Chondrocyte (in vitro differentiated cells): Measurements from ENCODE around the gene TULP1. TPM values are rescaled to one million over a fixed set of nuclear protein-coding genes. Genes with fewer than 3 reads are reported as not detected.

ENCODE experiments used
- DNase-seq: peaks from one replicate; pipeline ENCODE4 v3.0.0; 2021; ENCODE audit warnings: mixed read lengths, low spot score
- H3K27ac Mint-ChIP-seq: one replicate; pipeline ENCODE4 v1.8.0; 2021; ENCODE audit warnings: mild to moderate bottlenecking, moderate library complexity, mixed read lengths; ENCODE audit not compliant: unreplicated experiment
- H3K27me3 Mint-ChIP-seq: 2 replicates; pipeline ENCODE4 v1.8.0; 2021; ENCODE audit warnings: low read depth, mixed read lengths
- H3K36me3 Mint-ChIP-seq: 2 replicates; pipeline ENCODE4 v1.8.0; 2021; ENCODE audit warnings: low read depth, mixed read lengths
- H3K4me1 Mint-ChIP-seq: 2 replicates; pipeline ENCODE4 v1.8.0; 2021; ENCODE audit warnings: low read depth, mild to moderate bottlenecking, mixed read lengths
- H3K4me3 Mint-ChIP-seq: one replicate; pipeline ENCODE4 v1.8.0; 2021; ENCODE audit warnings: mild to moderate bottlenecking, moderate library complexity, mixed read lengths; ENCODE audit not compliant: unreplicated experiment
- H3K9me3 Mint-ChIP-seq: 2 replicates; pipeline ENCODE4 v1.8.0; 2021; ENCODE audit warnings: low read depth, mixed read lengths
- CTCF ChIP-seq: fragments of 200-600 bp; sonication (generic); IDR thresholded peaks from 2 replicates; pipeline ENCODE4 v1.5.0; 2021; ENCODE audit warnings: antibody characterized with exemption, mild to moderate bottlenecking, moderate library complexity
- total RNA-seq: library from RNA; stranded (reverse); gene quantifications from 3 replicates; pipeline ENCODE4 v1.2.1, GENCODE V29; 2021

TULP1 gene
- total RNA-seq, 1 donor from 2014 or later: not detected

- no peak for DNase-seq
- TF ChIP-seq CTCF: no peak
- H3K27ac Mint-ChIP-seq: peak overlapping the region; percentile 99
- no peaks in the 10 kb centered on the region for H3K27me3 Mint-ChIP-seq
- H3K4me3 Mint-ChIP-seq: peak overlapping the region; percentile 97
- H3K36me3 Mint-ChIP-seq: peaks cover 23% of the 10 kb centered on the region
- H3K9me3 Mint-ChIP-seq: no peaks in the 10 kb centered on the region
- peaks cover 41% of the 10 kb centered on the region for H3K4me1 Mint-ChIP-seq
Observed at GRCh38 chr6:35470663-35471120, 42.0 kb downstream of the TULP1 start.

GRCh38 chr6:35469751-35470662, 42.7 kb downstream of the TULP1 start:
- no peak for DNase-seq
- Mint-ChIP-seq H3K36me3 (peaks cover 22% of the 10 kb centered on the region), H3K4me1 (peaks cover 41% of the 10 kb centered on the region)

GRCh38 chr6:35468980-35469750, 43.5 kb downstream of the TULP1 start:
- peaks cover 19% of the 10 kb centered on the region for H3K36me3 Mint-ChIP-seq
- no peak for TF ChIP-seq CTCF
- peak overlapping the region; percentile 97 for H3K4me3 Mint-ChIP-seq
- no peaks in the 10 kb centered on the region for H3K9me3 Mint-ChIP-seq
- no peak for DNase-seq
- peaks cover 41% of the 10 kb centered on the region for H3K4me1 Mint-ChIP-seq
- peak overlapping the region; percentile 99 for H3K27ac Mint-ChIP-seq
- no peaks in the 10 kb centered on the region for H3K27me3 Mint-ChIP-seq

More at GRCh38 chr6:35469751-35470662, 42.7 kb downstream of the TULP1 start:
- no peak for TF ChIP-seq CTCF
- Mint-ChIP-seq H3K9me3 (no peaks in the 10 kb centered on the region), H3K27me3 (no peaks in the 10 kb centered on the region), H3K27ac (peak overlapping the region; percentile 99), H3K4me3 (peak overlapping the region; percentile 97)

GRCh38 chr6:35468181-35468979, 44.3 kb downstream of the TULP1 start, which contains the start of gene RPL10A:
RPL10A (plus strand) TSS chr6:35468401; CDS start chr6:35468435, 34 bp downstream.
- Mint-ChIP-seq H3K27ac (peak within 1 kb of the TSS; percentile 99), H3K4me3 (peak within 1 kb of the TSS; percentile 97), H3K36me3 (peaks cover 19% of the 10 kb centered on the region), H3K9me3 (no peaks in the 10 kb centered on the region), H3K27me3 (no peaks in the 10 kb centered on the region), H3K4me1 (peaks cover 41% of the 10 kb centered on the region)
- peak; percentile 97 for TF ChIP-seq CTCF
- peak; percentile 97 for DNase-seq
